HG02943 (cell line): ENCODE data around the gene FKBP15.
A peak's percentile ranks its signal among the peaks of the same experiment; 100 is the strongest.
"Not testable (repeated sequence)": the region's sequence is repeated elsewhere in the genome, so short reads cannot be mapped to it uniquely, and the experiment has no call there.

Source experiments
- ATAC-seq: cut with Tn5 transposase; IDR thresholded peaks from one replicate; pipeline ENCODE4 v1.9.1; 2021; ENCODE audit warnings: mild to moderate bottlenecking, low read depth, moderate library complexity; ENCODE audit not compliant: unreplicated experiment

The FKBP15 gene

DNA sequence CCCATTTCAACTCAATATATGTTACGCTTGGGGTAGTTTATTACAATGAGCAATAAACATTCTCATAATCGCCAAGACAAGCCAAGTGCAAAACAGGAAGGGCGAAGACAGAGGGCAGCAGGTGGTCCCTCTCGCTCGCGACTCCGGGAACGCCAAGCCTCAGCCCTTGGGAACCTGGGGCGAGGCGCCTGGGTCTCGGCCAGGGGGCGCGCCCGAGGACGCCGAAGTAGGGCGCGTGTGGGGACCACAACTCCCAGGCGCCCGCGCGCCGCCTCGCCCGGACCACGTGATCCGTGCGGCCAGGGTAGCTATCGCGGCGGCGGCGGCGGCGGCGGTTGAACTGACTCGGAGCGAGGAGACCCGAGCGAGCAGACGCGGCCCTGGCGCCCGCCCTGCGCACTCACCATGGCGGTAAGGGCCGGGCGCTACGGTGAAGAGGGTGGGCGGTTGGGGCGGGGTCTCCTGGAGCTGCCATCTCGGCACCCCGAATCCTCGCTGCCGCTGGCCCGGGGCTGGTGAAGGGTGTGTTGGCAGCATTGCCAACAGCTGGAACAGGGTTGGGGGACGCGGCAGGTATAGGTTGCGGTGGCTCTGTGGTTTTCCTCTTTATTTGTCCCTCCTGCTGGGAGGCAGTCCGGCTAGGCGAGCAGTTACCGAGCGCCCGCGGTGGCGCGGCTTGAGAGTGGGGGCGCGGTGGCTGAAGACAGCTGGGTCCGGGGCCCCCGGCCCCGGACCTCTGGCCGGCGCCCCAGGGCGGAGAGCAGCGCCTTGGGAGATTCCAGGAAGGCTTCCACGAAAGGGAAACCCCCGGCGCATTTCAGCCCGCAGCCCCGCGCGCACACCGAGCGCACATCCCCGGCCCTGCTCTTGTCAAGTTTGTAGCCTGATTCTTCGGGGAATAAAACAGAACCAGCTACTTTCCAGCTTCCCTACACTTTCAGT is 70.1 kb downstream of the FKBP15 start, which contains the start of gene SLC31A2:
Gene SLC31A2, plus strand, starts transcription at position 338 of the 942 bp plus-strand sequence. Its CDS starts 68 bp downstream, at position 406.
- ATAC-seq = peak; percentile 92

DNA sequence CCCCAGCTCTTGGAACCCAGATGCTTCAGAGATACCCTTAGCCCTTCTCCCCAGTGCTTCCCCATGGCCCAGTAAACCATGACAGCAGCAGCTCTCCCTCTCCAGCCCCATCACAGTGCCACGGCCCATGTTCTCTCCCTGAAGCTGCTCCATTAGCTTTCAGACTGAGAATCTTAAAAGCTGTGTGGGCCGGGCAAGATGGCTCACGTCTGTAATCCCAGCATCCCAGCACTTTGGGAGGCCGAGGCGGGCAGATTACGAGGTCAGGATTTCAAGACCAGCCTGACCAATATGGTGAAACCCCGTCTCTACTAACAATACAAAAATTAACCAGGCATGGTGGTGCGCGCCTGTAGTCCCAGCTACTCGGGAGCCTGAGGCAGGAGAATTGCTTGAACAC is 71.5 kb downstream of the FKBP15 start:
- ATAC-seq = not testable (repeated sequence)

DNA sequence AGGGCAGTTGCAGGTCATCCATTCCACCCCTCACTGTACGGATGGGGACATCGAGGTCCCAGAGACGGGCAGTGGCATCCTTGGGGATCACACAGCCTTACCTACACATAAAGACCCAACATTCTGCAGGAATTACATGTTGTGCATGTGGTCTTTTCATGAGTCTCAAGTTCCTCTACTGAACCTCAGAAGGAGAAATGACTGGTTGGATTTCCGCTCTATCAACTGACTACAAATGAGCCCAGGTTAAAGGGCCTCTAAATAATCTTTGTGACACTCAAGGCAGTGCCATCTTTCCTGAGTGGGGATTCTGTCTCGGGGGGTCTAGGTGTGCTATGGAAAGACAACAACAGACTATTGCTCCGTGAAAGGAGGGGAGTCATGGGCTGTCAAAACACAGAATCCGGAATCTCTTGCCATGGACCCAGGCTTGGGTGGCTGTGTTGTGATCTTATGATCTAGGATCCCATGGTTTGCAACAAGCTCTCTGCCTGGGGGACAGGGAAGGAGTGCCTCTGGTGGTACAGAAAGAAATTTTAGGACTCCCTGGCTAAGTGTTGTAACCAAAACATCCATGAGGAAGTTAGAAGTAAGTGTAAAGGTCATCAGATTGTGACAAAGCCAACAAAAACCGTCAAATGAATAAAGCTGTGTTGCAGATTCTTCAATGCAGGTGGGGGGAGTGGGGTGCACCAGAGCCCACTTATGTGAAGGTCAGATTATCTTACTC is 72.1 kb downstream of the FKBP15 start:
- ATAC-seq = no peak

DNA sequence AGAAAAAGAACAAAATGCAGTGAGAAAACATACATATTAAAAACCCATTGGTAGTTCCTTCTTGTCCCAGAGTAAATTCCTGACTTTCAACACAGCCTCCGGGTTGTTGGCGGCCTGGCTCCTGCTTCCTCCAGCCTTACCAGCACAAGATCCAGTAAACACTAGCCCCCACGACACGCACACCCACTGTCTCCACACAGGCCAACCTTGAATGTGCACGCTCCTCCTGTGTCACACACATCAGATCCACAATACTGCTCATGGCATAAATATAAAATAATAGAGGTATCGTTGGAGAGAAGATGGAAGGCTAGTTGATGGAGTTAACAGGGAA is 72.7 kb downstream of the FKBP15 start:
- no peak for ATAC-seq

DNA sequence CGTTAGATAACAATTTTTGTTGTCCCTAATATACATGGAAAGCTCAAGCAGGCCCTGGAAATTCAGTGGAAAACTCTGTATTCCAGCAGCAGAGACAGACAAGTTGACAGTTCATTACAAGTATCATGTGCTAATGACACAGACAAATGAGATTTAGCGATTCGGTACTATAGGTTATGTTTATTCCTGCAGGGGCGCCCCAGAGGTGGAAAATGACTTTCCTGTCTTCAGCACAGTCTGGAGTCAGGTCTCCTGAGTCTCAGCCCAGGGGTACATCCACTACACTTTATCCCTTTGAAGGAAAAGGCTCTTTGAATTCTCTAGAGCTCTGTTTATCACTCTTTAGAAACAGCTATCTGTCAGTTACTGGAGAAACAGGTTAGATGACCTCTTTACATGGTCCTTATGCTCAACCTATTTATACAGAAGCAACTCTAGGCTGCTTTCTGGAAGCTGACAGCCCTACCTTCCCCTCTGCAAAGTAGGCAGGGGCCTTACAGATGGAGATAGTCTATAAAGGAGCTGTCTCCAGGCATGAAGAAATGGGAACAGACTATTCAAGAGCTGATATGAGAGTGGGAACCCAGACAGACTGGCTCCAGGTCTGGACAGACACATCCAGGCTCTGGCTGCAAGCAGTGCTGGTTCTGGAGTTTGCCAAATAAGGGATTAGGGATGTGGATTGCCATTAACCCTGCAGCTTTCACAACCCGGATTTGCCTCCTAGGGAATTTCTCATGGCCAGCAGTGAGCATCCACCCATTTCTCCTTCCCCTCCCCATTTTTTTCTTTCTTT is 77.4 kb downstream of the FKBP15 start:
- no peak for ATAC-seq

DNA sequence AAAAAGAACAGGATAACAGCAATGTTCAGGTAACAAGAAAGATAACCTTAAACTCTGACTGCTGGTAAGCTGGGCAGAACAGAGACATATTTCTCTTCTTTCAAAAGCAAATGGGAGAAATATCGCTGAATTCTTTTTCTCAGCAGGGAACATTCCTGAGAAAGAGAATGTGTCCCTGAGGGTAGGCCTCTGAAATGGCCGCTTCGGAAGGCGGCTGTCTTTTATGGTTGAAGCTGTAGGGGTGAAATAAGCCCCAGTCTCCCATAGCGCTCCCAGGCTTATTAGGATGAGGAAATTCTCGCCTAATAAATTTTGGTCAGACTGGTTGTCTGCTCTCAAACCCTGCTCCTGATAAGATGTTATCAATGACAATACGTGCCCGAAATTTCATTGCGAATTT is 80.2 kb downstream of the FKBP15 start:
- ATAC-seq = not testable (repeated sequence)

DNA sequence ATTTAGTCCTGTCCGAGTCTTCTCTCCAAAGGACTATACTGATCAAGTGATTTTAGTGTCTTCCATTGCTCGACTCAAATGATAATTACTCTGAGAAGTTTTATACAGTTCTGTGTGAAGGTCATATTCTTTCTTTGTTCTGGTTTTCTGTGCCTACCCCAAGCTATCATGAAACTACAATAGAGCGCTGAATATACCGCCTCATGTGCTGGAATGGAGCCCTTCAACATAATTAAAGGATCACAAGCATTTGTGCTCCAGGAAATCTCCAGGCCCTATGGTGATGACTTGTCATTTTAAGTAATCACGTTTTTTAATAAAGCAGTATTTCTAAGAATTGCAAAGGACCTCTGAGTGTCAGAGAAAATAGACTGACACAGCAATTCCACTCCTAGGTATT is 81.1 kb downstream of the FKBP15 start:
- no peak for ATAC-seq

DNA sequence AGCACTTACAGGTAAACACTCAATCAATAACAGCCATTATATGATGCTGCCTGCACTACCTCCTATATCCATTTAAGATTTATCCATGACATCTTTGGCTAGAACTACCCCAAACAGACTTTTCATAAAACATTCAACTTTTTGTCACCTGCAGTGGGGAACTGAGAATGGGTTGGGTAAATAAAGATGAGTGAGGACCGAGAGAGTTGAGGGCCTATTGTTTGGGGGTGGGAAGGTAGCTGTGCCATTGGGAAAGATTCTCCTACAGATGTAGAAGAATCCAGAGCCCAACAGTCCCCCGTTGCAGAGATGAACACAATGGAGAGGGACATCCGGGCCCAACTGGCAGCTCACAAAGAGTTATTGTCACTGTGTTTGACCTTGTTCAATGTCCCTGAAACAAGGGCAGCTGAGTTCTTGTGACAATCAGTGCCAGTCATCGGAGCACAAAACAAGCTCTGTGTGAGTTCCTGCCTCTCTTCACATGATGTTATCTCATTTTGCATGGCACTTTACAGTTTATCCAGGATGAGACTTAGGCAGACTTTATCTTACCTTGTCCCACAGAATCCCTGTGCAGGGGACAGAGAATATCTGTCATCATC is 81.8 kb downstream of the FKBP15 start:
- ATAC-seq = no peak

DNA sequence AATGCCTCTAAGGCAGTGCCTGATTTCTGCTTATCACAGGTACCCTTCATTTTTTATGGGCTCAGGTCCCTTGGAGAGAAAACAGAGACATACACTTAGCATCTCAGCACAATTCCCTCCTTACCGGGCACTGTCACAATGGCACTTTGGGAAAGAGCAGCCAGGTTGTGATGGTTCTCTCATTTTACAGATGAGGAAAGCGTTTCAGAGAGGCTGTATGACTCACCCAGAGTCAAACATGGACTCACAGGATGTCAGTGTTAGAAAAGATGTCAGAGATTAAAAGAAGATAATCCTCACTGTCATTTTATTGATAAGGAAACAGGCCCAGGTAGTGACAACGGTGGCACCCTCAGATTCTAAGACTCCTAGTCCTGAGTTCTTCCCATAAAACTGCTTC is 82.3 kb downstream of the FKBP15 start:
- ATAC-seq = no peak

DNA sequence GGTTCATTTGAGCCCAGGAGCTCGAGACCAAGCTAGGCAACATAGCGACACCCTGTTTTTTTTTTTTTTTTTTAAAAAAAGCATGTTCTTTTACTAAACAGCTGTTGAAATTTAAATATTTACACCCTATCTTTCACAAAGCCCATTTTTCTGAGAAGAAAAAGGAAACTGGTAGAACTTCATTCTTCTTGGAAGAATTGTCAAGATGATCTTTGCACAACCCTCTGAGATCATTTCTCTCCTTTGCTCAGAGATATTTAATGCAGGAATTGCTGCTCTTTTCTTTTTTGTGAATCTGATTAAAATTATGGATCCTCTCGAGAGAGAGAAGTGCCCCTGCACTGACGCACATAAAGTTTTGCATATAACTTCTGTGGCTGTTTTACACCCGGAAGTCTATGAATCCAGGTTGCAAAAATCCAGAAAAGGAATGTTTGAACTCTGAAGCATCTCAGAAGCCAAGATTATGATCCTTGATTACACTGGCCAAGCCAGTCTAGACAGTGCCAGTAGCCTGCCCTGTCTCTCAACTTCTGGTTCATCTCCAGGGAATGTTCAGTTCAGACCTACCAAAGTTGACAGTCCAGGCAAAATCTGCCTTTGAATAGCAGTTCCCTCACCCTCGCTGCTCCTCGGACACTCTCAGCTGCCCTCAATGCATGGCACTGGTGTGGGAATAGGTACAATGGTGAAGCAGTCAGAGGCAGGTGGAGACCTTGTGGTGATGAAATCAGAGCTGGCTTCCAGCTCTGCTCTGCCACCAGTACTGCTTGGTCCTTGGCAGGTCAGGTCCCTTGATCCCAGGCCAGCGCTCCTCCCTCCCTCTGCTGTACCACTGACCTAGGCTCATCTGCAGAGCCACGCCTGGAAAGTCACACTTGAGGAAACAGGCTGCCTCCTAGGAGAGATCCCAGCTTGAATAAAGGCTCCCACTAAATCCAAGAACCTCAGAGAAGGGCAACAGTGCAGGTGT is 83.6 kb downstream of the FKBP15 start:
- no peak for ATAC-seq

DNA sequence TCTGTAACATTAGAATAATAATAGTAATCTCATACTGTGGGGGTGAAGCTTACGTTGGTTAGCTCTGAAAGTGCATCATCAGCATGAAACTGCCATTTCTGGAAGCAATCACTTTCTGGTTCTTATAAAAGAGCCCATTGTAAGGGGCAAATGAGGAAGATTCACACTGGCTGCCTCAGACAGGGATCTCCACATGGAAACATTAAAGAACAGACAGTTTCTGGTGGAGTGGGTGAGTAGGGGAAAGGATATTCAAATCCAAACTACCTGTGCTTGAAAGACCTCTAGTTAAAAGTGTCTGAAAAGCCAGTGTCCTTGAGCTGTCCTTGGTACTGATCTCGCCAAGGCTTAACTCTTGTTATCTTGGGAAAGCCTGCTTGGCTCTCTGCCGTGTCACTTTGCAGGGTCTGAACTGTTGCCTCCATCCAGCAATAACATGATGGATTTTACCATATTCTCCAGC is 89.4 kb downstream of the FKBP15 start:
- no peak for ATAC-seq

DNA sequence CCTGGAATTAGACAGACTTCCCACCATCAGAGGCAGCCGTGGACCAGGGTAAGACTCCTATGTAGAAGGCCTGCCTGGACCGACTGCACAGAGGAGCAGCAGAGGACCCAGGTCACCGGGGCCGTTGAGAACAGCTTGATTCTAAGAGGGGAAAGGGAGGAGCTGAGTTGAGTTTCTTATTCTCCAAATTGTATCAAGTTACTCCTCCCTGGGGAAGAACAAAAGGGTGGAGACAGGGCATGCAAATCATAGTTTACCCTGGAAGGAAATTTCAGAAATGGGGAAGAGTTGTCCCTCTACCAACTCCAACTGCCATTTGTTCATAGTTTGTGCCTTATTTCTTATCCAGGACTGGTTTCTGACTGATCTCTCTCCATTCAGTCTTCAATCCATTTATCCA is 91.2 kb downstream of the FKBP15 start:
- no peak for ATAC-seq

DNA sequence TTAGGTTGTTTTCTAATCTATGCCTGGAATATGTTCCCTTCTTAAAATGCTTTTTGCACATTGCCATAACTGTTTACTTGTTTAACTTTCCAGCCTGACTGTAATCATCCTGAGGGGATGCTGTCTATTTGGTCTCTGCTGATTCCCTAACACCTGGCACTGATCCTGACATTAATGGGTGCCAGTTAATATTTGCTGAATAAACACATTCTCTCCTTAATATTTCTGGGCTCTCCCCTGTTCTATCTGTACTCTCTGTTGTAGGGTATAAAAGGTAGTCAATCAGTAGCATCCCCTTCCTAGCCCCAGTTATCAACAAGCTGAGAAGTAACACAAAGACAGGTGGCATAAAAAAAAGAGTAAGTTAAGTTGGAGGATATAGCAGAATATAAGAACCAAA is 91.6 kb downstream of the FKBP15 start:
- ATAC-seq = no peak

DNA sequence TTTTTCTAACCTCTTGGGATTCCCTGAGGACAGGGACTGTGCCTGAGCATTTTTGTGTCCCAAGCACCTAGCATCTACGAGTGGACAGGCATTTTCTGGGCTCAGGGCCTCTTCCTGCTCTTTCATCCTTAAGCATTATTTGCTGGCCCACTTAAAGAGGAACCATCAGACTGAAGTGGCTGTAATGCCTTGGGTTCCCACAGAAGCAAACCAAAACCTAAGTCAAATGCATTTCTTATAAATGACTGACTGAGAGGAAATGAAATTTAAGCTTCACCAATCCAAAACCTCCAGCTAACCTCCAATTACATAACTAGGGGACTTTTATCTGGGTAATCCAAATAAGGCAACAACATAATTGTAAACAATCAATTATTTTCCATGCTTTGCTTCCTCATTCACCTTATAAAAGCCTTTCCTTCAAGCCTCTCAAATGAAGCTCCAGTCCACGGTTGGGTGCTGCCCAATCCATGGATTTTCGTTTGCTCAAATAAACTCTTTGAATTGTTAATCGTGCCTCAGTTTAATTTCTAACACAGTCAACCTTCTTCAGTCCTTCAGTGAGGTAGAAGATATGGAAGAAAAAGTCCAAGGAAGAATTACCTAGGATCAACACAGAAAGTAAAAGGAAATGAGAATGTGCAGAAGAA is 95.6 kb downstream of the FKBP15 start:
- no peak for ATAC-seq

DNA sequence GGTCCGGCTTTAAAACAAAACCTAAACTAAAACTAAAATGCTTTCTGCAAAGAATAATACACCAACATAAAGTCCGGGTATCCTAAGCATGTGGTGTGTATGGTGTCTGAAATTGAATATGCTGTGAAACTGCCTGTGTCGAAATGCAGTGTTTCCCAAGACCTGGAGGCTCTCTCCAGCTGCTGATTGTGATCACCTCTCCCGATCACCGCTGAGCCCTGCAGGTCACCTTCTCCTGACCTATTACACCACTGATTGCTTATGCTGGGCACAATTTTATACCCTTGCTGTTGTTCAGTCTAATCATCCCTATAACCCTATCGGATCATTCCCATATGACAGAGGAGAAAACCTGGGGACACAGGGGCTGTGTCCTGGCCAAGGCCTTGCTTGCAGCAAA is 102.2 kb downstream of the FKBP15 start:
- ATAC-seq = not testable (repeated sequence)
